OCI-LY1 (cell line): Measurements from ENCODE around the gene KCP.

Source experiments
- H2AFZ ChIP-seq: fragments of 200-600 bp; sonication (generic), shearing (Covaris generic); 2 replicates; pipeline ENCODE4 v1.6.0; 2014; ENCODE audit warnings: antibody characterized with exemption, mild to moderate bottlenecking, low read length
- H3F3A ChIP-seq: fragments of 200-600 bp; sonication (generic), shearing (Covaris generic); 2 replicates; pipeline ENCODE4 v1.6.0; 2014; ENCODE audit warnings: mild to moderate bottlenecking, antibody characterized with exemption, low read length, moderate library complexity; ENCODE audit not compliant: insufficient read depth
- H3K27ac ChIP-seq: fragments of 200-600 bp; sonication (generic); 2 replicates; pipeline ENCODE4 v1.5.1; 2014; ENCODE audit warnings: low read length, mixed run types, mild to moderate bottlenecking, low read depth; ENCODE audit not compliant: poor library complexity, severe bottlenecking
- H3K27me3 ChIP-seq: fragments of 200-600 bp; sonication (generic); 2 replicates; pipeline ENCODE4 v1.6.0; 2014; ENCODE audit warnings: antibody characterized with exemption, mild to moderate bottlenecking, low read length, moderate library complexity; ENCODE audit not compliant: insufficient read depth
- H3K36me3 ChIP-seq: fragments of 200-600 bp; sonication (generic); 2 replicates; pipeline ENCODE4 v1.6.1; 2014; ENCODE audit warnings: mild to moderate bottlenecking, antibody characterized with exemption, low read length, moderate library complexity, mixed read lengths; ENCODE audit not compliant: insufficient read depth
- H3K4me1 ChIP-seq: fragments of 200-600 bp; sonication (generic); 2 replicates; pipeline ENCODE4 v1.5.1; 2014; ENCODE audit warnings: mild to moderate bottlenecking, low read length, moderate library complexity; ENCODE audit not compliant: insufficient read depth, severe bottlenecking
- H3K4me2 ChIP-seq: fragments of 200-600 bp; sonication (generic), shearing (Covaris generic); 2 replicates; pipeline ENCODE4 v1.6.1; 2014; ENCODE audit warnings: low read length
- H3K4me3 ChIP-seq: fragments of 200-600 bp; sonication (generic); 2 replicates; pipeline ENCODE4 v1.5.1; 2014; ENCODE audit warnings: low read length, low read depth, mild to moderate bottlenecking, mixed read lengths; ENCODE audit not compliant: poor library complexity, severe bottlenecking
- H3K79me2 ChIP-seq: fragments of 200-600 bp; shearing (Covaris generic); 2 replicates; pipeline ENCODE4 v1.6.1; 2016; ENCODE audit warnings: mixed run types, low read length, mixed read lengths; ENCODE audit not compliant: insufficient read depth
- H3K9ac ChIP-seq: fragments of 200-600 bp; sonication (generic), shearing (Covaris generic); 2 replicates; pipeline ENCODE4 v1.6.1; 2014; ENCODE audit warnings: mild to moderate bottlenecking, low read length, mixed read lengths
- H3K9me2 ChIP-seq: fragments of 200-600 bp; sonication (generic), shearing (Covaris generic); 2 replicates; pipeline ENCODE4 v1.6.1; 2014; ENCODE audit warnings: low read depth, mild to moderate bottlenecking, low read length, mixed read lengths
- H3K9me3 ChIP-seq: fragments of 200-600 bp; shearing (Covaris generic); 2 replicates; pipeline ENCODE4 v1.6.1; 2014; ENCODE audit warnings: low read length, mixed read lengths
- H4K20me1 ChIP-seq: fragments of 200-600 bp; sonication (generic), shearing (Covaris generic); 2 replicates; pipeline ENCODE4 v1.6.0; 2016; ENCODE audit warnings: mild to moderate bottlenecking, low read length; ENCODE audit not compliant: insufficient read depth
- EZH2 ChIP-seq: fragments of 200-600 bp; sonication (generic), shearing (Covaris generic); IDR thresholded peaks from 2 replicates; pipeline ENCODE4 v1.8.0; 2017; ENCODE audit warnings: borderline replicate concordance, mixed run types, mild to moderate bottlenecking, antibody characterized with exemption, low read length, moderate library complexity, mixed read lengths
- TF ChIP-seq, protein P1 (sequence below): fragments of 200-600 bp; sonication (generic), shearing (Covaris generic); IDR thresholded peaks from 2 replicates; pipeline ENCODE4 v1.5.1; 2017; ENCODE audit warnings: mild to moderate bottlenecking, antibody characterized with exemption, low read length, moderate library complexity, mixed read lengths

The KCP gene

DNA sequence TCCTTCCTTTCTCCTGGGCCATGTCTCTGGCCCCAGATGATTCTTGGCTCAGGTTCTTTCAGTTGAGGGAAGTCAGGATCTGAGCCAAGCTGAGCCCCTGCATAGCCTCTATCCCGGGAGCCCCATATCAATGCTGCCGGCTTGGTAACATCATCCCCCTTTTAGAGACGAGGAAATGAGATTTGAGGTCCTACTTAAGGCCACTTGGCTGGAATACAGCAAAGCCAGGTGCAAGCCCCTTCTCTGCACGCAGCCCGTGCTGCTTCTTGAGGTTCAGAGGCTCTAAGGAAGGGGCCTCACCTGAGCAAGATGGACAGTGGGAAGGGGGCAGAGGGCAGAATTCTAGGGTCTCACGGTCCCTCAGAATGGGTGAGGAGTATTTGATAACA, 24.8 kb upstream of the KCP start:
- H2AFZ ChIP-seq, result no peak overlapping the region
- 0 out of 2 replicates have a peak, but pooled peaks cover 16% of the 10 kb centered on the region for H3K27me3 ChIP-seq
- peaks cover 36% of the 10 kb centered on the region for H3K4me1 ChIP-seq
- H4K20me1 ChIP-seq, result no peaks in the 10 kb centered on the region
- no peaks in the 10 kb centered on the region for H3K79me2 ChIP-seq
- H3K9me2 ChIP-seq, result no peaks in the 10 kb centered on the region
- H3K9me3 ChIP-seq, result no peaks in the 10 kb centered on the region
- no peak overlapping the region for H3K9ac ChIP-seq
- H3K27ac ChIP-seq, result no peak overlapping the region
- no peak overlapping the region for H3K4me3 ChIP-seq
- TF ChIP-seq EZH2, result no peak
- TF ChIP-seq, protein P1, sequence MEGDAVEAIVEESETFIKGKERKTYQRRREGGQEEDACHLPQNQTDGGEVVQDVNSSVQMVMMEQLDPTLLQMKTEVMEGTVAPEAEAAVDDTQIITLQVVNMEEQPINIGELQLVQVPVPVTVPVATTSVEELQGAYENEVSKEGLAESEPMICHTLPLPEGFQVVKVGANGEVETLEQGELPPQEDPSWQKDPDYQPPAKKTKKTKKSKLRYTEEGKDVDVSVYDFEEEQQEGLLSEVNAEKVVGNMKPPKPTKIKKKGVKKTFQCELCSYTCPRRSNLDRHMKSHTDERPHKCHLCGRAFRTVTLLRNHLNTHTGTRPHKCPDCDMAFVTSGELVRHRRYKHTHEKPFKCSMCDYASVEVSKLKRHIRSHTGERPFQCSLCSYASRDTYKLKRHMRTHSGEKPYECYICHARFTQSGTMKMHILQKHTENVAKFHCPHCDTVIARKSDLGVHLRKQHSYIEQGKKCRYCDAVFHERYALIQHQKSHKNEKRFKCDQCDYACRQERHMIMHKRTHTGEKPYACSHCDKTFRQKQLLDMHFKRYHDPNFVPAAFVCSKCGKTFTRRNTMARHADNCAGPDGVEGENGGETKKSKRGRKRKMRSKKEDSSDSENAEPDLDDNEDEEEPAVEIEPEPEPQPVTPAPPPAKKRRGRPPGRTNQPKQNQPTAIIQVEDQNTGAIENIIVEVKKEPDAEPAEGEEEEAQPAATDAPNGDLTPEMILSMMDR, result no peak
- no peak overlapping the region for H3K4me2 ChIP-seq
- no peaks in the 10 kb centered on the region for H3F3A ChIP-seq
- no peaks in the 10 kb centered on the region for H3K36me3 ChIP-seq

DNA sequence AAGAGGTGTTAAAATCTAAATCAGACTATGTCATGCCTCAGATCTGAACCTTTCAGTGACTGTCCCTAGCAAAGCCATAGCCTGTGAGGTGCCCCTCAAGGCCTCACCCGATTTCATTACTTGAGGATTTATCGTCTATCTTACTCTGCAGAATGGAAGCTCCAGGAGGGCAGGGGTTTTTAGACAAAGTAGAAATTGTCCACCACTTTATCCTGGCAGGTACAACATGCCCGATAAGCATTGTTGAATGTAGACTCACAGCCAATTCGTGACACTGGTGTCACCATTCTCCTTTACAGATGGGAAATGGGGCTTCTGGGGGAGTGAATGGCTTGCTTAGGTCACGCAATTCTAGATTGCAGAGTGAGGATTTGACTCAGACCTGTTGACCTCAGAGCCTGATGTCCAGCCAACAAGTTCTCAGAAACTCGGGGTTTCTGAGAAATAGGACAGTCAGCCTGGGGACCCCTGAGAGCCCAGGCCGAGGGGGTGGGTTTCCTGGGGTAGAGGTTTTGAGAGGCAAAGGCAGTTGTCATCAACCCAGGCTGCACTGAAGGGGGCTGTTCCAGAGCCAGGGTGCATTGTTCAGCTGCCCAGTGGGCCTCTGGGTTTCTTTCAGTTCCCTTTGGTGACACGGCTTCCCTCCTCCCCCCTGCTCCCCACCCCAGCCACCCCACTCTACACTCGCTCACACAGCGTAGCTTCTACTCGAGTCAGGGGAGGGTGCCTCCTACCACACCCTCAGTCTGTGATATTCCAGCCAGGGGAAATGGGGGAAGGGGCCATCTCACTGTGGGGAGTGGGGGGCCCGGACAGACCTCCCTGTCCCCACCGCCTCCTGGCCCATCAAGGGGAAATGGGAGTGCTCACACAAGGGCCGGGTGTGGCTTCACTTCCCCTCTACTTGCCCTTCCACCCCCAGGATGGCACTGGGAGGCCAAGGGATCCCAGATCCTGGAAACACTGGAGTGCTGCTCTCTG, 24.1 kb upstream of the KCP start:
- H3K79me2 ChIP-seq, result no peaks in the 10 kb centered on the region
- H3K9me2 ChIP-seq, result no peaks in the 10 kb centered on the region
- H3K27ac ChIP-seq, result no peak overlapping the region
- peaks cover 19% of the 10 kb centered on the region; the same call in 1 of the 2 replicates for H3K27me3 ChIP-seq
- H3K4me3 ChIP-seq, result no peak overlapping the region
- no peaks in the 10 kb centered on the region for H4K20me1 ChIP-seq
- H3K36me3 ChIP-seq, result no peaks in the 10 kb centered on the region
- no peak for TF ChIP-seq EZH2
- TF ChIP-seq, protein P1, result no peak
- no peaks in the 10 kb centered on the region for H3F3A ChIP-seq
- H3K9ac ChIP-seq, result no peak overlapping the region
- H2AFZ ChIP-seq, result no peak overlapping the region
- peaks cover 30% of the 10 kb centered on the region for H3K4me1 ChIP-seq
- H3K9me3 ChIP-seq, result no peaks in the 10 kb centered on the region
- no peak overlapping the region for H3K4me2 ChIP-seq

DNA sequence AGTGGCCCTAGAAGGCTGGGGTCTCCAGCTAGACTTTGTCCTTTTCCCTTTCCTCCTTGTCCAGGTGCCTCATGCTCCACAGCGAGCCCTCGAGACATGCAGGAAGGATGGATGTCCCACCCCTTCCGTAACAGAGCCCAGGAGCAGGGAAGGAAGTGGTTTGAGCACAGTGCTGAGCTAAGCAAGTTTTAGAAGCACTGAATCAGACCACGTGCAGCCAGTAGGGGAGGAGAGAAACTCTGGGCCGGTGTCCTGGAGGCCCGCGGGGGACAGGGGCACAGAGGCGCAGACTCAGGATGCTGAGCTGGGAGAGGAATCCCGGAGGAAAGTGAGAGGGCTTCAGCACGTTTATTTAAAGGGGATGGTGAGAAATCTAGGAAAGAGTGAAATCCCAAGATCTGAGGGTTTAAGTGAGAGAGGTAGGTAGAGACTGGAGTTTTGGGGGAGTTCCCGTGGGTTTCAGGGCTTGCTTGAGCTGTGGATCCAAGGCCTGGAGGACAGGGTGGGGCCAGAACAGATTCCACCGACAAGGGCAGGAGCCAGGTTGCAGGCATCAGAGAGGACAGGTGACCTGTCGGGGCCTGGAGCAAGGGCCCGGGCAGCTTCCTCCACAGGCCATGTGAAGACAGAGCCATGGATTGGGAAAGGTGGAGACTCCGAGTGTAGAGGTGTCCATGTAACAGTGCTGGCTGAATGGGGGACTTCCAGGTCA, 22.8 kb upstream of the KCP start:
- H3K27ac ChIP-seq, result no peak overlapping the region
- H3K9ac ChIP-seq, result no peak overlapping the region
- no peaks in the 10 kb centered on the region for H3K9me3 ChIP-seq
- TF ChIP-seq EZH2, result no peak
- TF ChIP-seq, protein P1, result no peak
- no peaks in the 10 kb centered on the region for H3F3A ChIP-seq
- H4K20me1 ChIP-seq, result no peaks in the 10 kb centered on the region
- H3K4me3 ChIP-seq, result no peak overlapping the region
- peaks cover 21% of the 10 kb centered on the region; the same call in 1 of the 2 replicates for H3K27me3 ChIP-seq
- no peaks in the 10 kb centered on the region for H3K36me3 ChIP-seq
- peak overlapping the region; percentile 12; the same call in 1 of the 2 replicates for H3K4me2 ChIP-seq
- no peaks in the 10 kb centered on the region for H3K79me2 ChIP-seq
- H2AFZ ChIP-seq, result no peak overlapping the region
- no peaks in the 10 kb centered on the region for H3K9me2 ChIP-seq
- H3K4me1 ChIP-seq, result peaks cover 18% of the 10 kb centered on the region
